RWPE1 (cell line): ENCODE data around the gene SPATA19.

ENCODE experiments used
- CTCF ChIA-PET: fragments of 350-600 bp; sonication (Branson Sonifier 250); formaldehyde crosslinking; extraction: SDS; loops from one replicate; lab custom pipeline; 2021; lab: Yijun Ruan, JAX
- POLR2A ChIA-PET: fragments of 400-600 bp; formaldehyde crosslinking; extraction: SDS; loops from one replicate; lab custom pipeline; 2020; ENCODE audit warnings: antibody characterized with exemption; ENCODE audit not compliant: low non-redundant PET; lab: Yijun Ruan, JAX
- DNase-seq: peaks from one replicate; pipeline ENCODE4 v3.0.0; 2012; ENCODE audit warnings: low spot score
- H3K27ac ChIP-seq: fragments of 450-650 bp; 2 replicates; pipeline ENCODE4 v1.5.1; 2017
- CTCF ChIP-seq: fragments of 450-650 bp; conservative IDR thresholded peaks from 2 replicates; pipeline ENCODE4 v1.5.1; 2017; ENCODE audit warnings: low read depth, mild to moderate bottlenecking

Gene SPATA19

DNA sequence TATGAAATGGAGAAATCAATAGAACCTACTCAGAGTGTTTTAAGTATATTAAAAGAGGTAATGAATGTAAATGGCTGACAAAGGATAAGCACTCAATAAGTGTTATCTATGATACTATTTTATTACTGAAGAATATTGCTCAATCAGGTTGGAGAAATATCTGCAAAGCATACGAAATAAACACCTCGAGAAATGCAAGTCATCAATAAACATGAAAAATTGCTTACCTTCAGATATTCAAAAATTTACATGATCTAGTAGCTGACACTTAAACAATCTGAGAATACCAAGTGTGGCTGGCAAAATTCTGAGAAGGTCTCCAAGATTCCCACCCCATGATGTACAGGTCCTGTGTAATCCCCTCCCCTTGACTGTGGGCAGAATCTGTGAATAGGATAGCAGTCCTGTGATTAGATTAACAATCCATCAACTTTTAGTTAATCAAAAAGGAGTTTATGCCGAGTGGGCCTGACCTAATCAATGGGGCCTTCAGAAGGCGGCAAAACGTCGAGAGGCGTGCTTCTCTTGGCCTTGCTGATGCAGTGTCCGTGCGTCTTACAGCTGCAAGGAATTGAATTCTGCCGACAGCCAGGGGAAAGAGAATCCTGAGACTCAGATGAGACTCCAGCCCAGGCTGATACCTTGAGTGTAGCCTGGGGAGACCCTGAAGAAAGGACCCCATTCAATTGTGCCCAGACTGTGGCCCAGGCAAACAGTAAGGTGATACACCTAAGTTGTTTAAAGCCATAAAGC, 49.1 kb downstream of the SPATA19 start:
- ChIA-PET POLR2A (no interaction called here), CTCF (no interaction called here)
- H3K27ac ChIP-seq, result no peak overlapping the region
- TF ChIP-seq CTCF, result no peak
- DNase-seq, result no peak

- POLR2A ChIA-PET, result no interaction called here
- DNase-seq, result no peak
- CTCF ChIA-PET, result no interaction called here
- no peak for TF ChIP-seq CTCF
- no peak overlapping the region for H3K27ac ChIP-seq
Observed at GRCh38 chr11:133795088-133795487, 50.2 kb downstream of the SPATA19 start.

DNA sequence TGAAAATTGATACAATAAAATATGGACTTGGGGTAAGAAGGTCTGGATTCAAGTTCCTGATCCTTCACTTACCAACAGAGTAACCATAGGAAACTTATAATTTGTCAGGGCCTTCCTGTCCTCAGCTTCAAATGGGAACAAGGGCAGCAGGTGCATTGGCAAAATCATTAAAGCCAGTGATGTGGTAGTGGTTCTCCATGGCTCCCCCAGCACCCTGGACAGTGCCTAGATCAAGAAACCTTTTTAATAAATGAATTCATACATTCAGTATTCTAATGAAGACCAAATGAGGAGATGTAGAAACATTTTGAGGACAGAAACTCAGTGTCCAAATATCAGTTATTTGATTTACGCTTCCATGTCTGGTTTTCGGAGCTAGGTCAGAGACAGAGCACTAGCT, 51.1 kb downstream of the SPATA19 start:
- TF ChIP-seq CTCF, result no peak
- CTCF ChIA-PET, result no interaction called here
- no peak for DNase-seq
- POLR2A ChIA-PET, result no interaction called here
- H3K27ac ChIP-seq, result no peak overlapping the region

DNA sequence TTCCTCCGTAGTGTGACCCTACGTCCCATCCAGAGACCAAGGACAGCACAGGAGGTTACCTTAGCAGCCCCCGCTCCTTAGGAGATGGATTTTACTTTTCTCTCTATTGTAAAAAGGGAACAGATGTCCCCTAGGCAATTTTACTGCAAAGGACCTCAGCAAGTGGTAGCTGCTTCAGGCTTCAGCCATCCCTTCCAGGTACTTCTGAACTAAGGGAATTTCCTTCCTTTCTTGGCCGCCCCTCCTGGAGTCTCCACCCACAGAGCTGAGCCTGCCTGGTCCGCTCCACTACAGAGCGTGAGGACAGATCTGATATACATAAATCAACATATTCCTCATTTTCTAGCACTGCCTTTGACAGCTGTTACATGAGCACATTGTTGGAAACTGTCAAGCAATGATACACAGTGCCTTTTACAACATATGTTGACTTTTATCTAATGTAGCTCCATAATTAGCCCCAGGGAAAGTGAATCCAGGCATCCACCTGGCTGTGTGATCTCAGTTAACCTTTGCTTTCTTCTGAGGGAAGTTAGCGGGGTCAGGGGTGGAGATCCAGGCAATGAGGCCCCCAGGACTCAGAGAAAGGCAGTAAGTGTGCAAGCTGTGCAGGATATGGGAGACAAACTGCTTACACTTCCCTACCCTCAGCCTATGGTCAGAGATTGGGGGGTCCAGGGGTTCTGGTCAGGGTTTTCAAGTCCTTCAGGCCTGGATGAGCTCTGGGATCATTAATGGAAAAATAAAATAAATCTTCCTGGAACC, 51.9 kb downstream of the SPATA19 start:
- POLR2A ChIA-PET, result no interaction called here
- TF ChIP-seq CTCF, result no peak
- no peak for DNase-seq
- CTCF ChIA-PET, result no interaction called here
- H3K27ac ChIP-seq, result no peak overlapping the region

DNA sequence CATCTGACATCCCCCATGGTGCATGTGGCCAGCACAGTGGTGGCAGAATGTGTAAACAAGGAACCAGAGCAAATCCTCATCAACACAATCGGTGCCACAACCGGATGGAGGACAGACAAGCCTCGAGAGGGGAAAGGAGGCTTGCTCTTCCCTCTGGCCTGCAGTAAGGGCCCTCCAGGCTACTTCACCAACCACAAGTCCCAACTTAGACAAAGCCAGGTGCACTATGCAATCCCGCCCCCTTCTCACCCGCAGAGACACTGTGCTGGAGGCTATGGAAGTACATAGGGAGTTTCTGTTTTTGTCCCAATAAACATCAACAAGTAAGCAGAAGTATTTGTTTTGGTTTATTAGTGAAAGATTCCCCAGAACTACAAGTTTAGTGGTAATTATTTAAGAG, 54.3 kb downstream of the SPATA19 start:
- no peak for TF ChIP-seq CTCF
- ChIA-PET POLR2A (no interaction called here), CTCF (interaction anchor here (0.6 kb wide), 1 partner anchor 907 kb away, joined by 3 read pairs; no protein-coding TSS in a partner anchor)
- H3K27ac ChIP-seq, result no peak overlapping the region
- DNase-seq, result no peak
